HCT116 (cell line): ENCODE measurements around the gene ABCB6. TPM values are rescaled to one million over a fixed set of nuclear protein-coding genes. Genes with fewer than 3 reads are reported as not detected.

Experiments
- ATAC-seq: fragments of 200-7000 bp; cut with Tn5 transposase; 2 replicates; pipeline ENCODE4 v1.9.1; 2020; ENCODE audit warnings: mild to moderate bottlenecking, moderate library complexity
- BruUV-seq: library from RNA; stranded (reverse); fragments of 400-500 nt; replicated peaks from 2 replicates; lab custom pipeline; 2021; lab: Mats Ljungman, UMichigan
- CTCF ChIA-PET: fragments of 300-600 bp; sonication (Branson Sonifier 250); formaldehyde crosslinking; loops from one replicate; lab custom pipeline; 2021; ENCODE audit warnings: antibody characterized with exemption; lab: Charles Lee
- POLR2A ChIA-PET: fragments of 300-600, 350-600 bp; sonication (Branson Sonifier 250); formaldehyde crosslinking; loops from one replicate; lab custom pipeline; 2021; ENCODE audit warnings: antibody characterized with exemption; lab: Charles Lee
- RAD21 ChIA-PET, 2 experiments: fragments of 300-600 bp; sonication (Branson Sonifier 250); formaldehyde crosslinking; loops; one replicate each; lab custom pipeline; 2023; ENCODE audit warnings: low total read pairs in 2 of 2; ENCODE audit not compliant: uncharacterized antibody in 2 of 2, unreplicated experiment in 2 of 2, low non-redundant PET in 1 of 2; lab: Charles Lee
- DNase-seq: peaks from one replicate; pipeline ENCODE4 v3.0.0-alpha.2; 2010; ENCODE audit warnings: low read depth, low spot score
- H2AFZ ChIP-seq: fragments of 200-600 bp; shearing (Covaris generic), sonication (generic); 2 replicates; pipeline ENCODE4 v1.6.1; 2017; ENCODE audit warnings: low read depth, mixed run types, mixed read lengths, antibody characterized with exemption, low read length; ENCODE audit not compliant: poor library complexity, severe bottlenecking
- H3K27ac ChIP-seq: 2 replicates; pipeline ENCODE4 v1.5.1; 2012; ENCODE audit warnings: low read depth, low read length
- H3K27me3 ChIP-seq: fragments of 200-600 bp; sonication (generic); 2 replicates; pipeline ENCODE4 v1.6.1; 2016; ENCODE audit warnings: mixed run types, low read length, mixed read lengths; ENCODE audit not compliant: insufficient read depth
- H3K36me3 ChIP-seq, 2 experiments: fragments of 200-500 bp in 1 of 2; fragments of 200-600 bp in 1 of 2; sonication (Bioruptor generic) in 1 of 2; sonication (generic) in 1 of 2; 2 replicates each; pipeline versions ENCODE4 v1.5.1 to v1.6.1; 2014 to 2016; ENCODE audit warnings: low read length in 2 of 2, inconsistent platforms in 1 of 2, mixed read lengths in 1 of 2, mixed run types in 1 of 2; ENCODE audit not compliant: insufficient read depth in 2 of 2, control insufficient read depth in 1 of 2
- H3K4me1 ChIP-seq, 2 experiments: fragments of 200-600 bp in 1 of 2; sonication (generic) in 1 of 2; 2 replicates each; pipeline versions ENCODE4 v1.5.1 to v1.6.1; 2012 to 2017; ENCODE audit warnings: low read length in 2 of 2, inconsistent platforms in 1 of 2, mild to moderate bottlenecking in 1 of 2, mixed read lengths in 1 of 2, mixed run types in 1 of 2, moderate library complexity in 1 of 2; ENCODE audit not compliant: insufficient read depth in 2 of 2, control insufficient read depth in 1 of 2
- H3K4me2 ChIP-seq: fragments of 200-600 bp; sonication (generic); 2 replicates; pipeline ENCODE4 v1.6.1; 2017; ENCODE audit warnings: mixed run types, low read length, mixed read lengths
- H3K4me3 ChIP-seq, 2 experiments: fragments of 200-600 bp in 1 of 2; sonication (generic) in 1 of 2; replicated peaks in 1 of 2; 2 replicates each; pipeline ENCODE4 v1.5.1; 2011 to 2016; ENCODE audit warnings: low read length in 2 of 2, control low read depth in 1 of 2, low read depth in 1 of 2, mild to moderate bottlenecking in 1 of 2, mixed read lengths in 1 of 2, mixed run types in 1 of 2
- H3K79me2 ChIP-seq: fragments of 200-600 bp; sonication (generic); 2 replicates; pipeline ENCODE4 v1.6.1; 2017; ENCODE audit warnings: mild to moderate bottlenecking, mixed run types, low read length, moderate library complexity, mixed read lengths; ENCODE audit not compliant: insufficient read depth
- H3K9ac ChIP-seq: fragments of 200-600 bp; sonication (generic); 2 replicates; pipeline ENCODE4 v1.6.1; 2016; ENCODE audit warnings: low read length, mixed read lengths
- H3K9me2 ChIP-seq: fragments of 200-600 bp; sonication (generic), shearing (Covaris generic); 2 replicates; pipeline ENCODE4 v1.6.1; 2017; ENCODE audit warnings: mixed run types, mild to moderate bottlenecking, moderate library complexity; ENCODE audit not compliant: insufficient read depth
- H3K9me3 ChIP-seq, 2 experiments: fragments of 200-500 bp in 1 of 2; fragments of 200-600 bp in 1 of 2; sonication (Bioruptor generic) in 1 of 2; sonication (generic) in 1 of 2; 2 replicates each; pipeline ENCODE4 v1.6.1; 2014 to 2017; ENCODE audit warnings: low read length in 2 of 2, mixed read lengths in 2 of 2, inconsistent platforms in 1 of 2, low read depth in 1 of 2, mild to moderate bottlenecking in 1 of 2, mixed run types in 1 of 2, moderate library complexity in 1 of 2; ENCODE audit not compliant: control insufficient read depth in 1 of 2, insufficient read depth in 1 of 2
- H4K20me1 ChIP-seq: fragments of 200-600 bp; sonication (generic), shearing (Covaris generic); 2 replicates; pipeline ENCODE4 v1.6.1; 2017; ENCODE audit warnings: mixed run types, mild to moderate bottlenecking, moderate library complexity; ENCODE audit not compliant: insufficient read depth
- EZH2 ChIP-seq: fragments of 200-600 bp; sonication (generic); IDR thresholded peaks from 2 replicates; pipeline ENCODE4 v1.6.1; 2017; ENCODE audit warnings: antibody characterized with exemption, mixed run types
- TCF7L2 ChIP-seq: IDR thresholded peaks from 2 replicates; pipeline ENCODE4 v1.7.0; 2011; ENCODE audit warnings: borderline replicate concordance, inconsistent platforms; ENCODE audit not compliant: insufficient read depth, insufficient read length; ENCODE audit errors: extremely low read depth
- intact Hi-C: fragments of 100-400 bp; cut with micrococcal nuclease; formaldehyde crosslinking; loops from 2 replicates; pipeline ENCODE4 v1.10.0; 2022
- total RNA-seq: library from RNA; stranded (reverse); gene quantifications from one replicate; pipeline ENCODE4 v1.2.1, GENCODE V29; 2021; ENCODE audit not compliant: unreplicated experiment
- TF ChIP-seq, protein P1 (sequence below), 3 experiments: fragments of 200-600 bp in 1 of 3; sonication (generic) in 1 of 3; IDR thresholded peaks in 2 of 3; conservative IDR thresholded peaks in 1 of 3; 2 replicates each; pipeline ENCODE4 v1.5.1; 2012 to 2017; ENCODE audit warnings: low read depth in 2 of 3, low read length in 2 of 3, antibody characterized with exemption in 1 of 3, borderline replicate concordance in 1 of 3, control low read depth in 1 of 3, mild to moderate bottlenecking in 1 of 3, mixed read lengths in 1 of 3, mixed run types in 1 of 3, moderate library complexity in 1 of 3; ENCODE audit not compliant: insufficient read depth in 1 of 3

The ABCB6 gene
- total RNA-seq, 1 experiment from 2014 or later = 24.5 TPM

DNA sequence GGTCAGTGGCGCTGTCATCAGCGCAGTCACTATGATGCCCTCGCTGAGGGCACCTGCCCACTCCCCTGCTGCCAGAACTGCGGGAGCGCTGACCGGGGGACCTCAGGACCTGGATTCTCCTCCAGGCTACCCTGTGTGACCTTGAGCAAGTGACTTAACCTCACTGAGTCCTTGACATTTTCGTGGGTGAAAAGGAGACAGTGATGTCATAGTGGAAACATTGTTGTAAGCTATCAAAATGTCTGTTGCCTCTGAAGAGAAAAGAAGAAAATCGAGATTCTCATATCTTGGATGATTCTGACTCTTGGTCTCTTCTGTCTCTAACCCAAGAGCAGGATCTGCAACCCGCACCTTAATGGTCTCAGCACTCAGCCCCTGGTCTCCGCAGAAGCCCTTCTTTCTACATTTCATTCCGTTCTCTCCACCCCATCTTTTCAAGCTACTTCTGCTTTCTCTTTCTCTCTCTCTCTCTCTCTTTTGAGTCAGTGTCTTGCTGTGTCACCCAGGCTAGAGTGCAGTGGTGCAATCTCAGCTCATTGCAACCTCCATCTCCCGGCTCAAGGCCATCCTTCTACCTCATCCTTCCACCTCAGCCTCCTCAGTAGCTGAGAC is 35.9 kb upstream of the ABCB6 start:
- TF ChIP-seq TCF7L2 (no peak), EZH2 (0 out of 2 replicates have a peak, but pooled peaks have one; percentile 50)
- TF ChIP-seq, protein P1, sequence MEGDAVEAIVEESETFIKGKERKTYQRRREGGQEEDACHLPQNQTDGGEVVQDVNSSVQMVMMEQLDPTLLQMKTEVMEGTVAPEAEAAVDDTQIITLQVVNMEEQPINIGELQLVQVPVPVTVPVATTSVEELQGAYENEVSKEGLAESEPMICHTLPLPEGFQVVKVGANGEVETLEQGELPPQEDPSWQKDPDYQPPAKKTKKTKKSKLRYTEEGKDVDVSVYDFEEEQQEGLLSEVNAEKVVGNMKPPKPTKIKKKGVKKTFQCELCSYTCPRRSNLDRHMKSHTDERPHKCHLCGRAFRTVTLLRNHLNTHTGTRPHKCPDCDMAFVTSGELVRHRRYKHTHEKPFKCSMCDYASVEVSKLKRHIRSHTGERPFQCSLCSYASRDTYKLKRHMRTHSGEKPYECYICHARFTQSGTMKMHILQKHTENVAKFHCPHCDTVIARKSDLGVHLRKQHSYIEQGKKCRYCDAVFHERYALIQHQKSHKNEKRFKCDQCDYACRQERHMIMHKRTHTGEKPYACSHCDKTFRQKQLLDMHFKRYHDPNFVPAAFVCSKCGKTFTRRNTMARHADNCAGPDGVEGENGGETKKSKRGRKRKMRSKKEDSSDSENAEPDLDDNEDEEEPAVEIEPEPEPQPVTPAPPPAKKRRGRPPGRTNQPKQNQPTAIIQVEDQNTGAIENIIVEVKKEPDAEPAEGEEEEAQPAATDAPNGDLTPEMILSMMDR (IDR thresholded peaks at IDR 0.05 in 2 of 3, conservative IDR thresholded peaks at IDR 0.05 in 1 of 3; ENCODE audit: borderline replicate concordance in 1 of 3, insufficient read depth in 1 of 3, low read depth in 2 of 3, low read length in 2 of 3) = no peak
- TF ChIP-seq, all 23 proteins: peak for 1
- Histone ChIP-seq H3K4me2 (peak overlapping the region; percentile 97), H3K9me2 (no peaks in the 10 kb centered on the region), H3K79me2 (peaks cover 20% of the 10 kb centered on the region; the same call in 1 of the 2 replicates), H3K4me1 (peaks cover 17 to 44% of the 10 kb centered on the region in 2 experiments), H2AFZ (no peak overlapping the region), H3K9ac (peak overlapping the region; percentile 33; the same call in 1 of the 2 replicates), H3K27me3 (peaks cover 5% of the 10 kb centered on the region; the same call in 1 of the 2 replicates), H4K20me1 (no peaks in the 10 kb centered on the region), H3K27ac (peak overlapping the region; percentile 12; the same call in 1 of the 2 replicates), H3K9me3 (no peaks in the 10 kb centered on the region), H3K4me3 (peak overlapping the region; percentile 69 to 84), H3K36me3 (peaks cover 0 to 3% of the 10 kb centered on the region in 2 experiments; a peak in 1 of 4 replicates)
- POLR2A ChIA-PET = interaction anchor here (1.4 to 1.8 kb wide), 2 partner anchors 10 to 24 kb away, joined by 6 to 7 read pairs; partner anchors contain the start of genes DNAJB2, GLB1L and STK16
- intact Hi-C loops = no loop called here
- BruUV-seq = no TSS peak
- ATAC-seq = no peak
- RAD21 ChIA-PET = no interaction called here
- CTCF ChIA-PET = interaction anchor here (1.9 kb wide), 1 partner anchor 22 kb away, joined by 6 read pairs; no protein-coding TSS in a partner anchor
- DNase-seq = no peak
